GM12878 (cell line): ENCODE data around the gene AP3D1. TPM values are rescaled to one million over a fixed set of nuclear protein-coding genes. Genes with fewer than 3 reads are reported as not detected.

Experiments
- ATAC-seq: fragments of 200-7000 bp; cut with Tn5 transposase; 3 replicates; pipeline ENCODE4 v1.9.1; 2020; ENCODE audit warnings: mild to moderate bottlenecking, moderate library complexity
- BruUV-seq: library from RNA; stranded (reverse); fragments of 400-500 nt; replicated peaks from 2 replicates; lab custom pipeline; 2021; lab: Mats Ljungman, UMichigan
- CTCF ChIA-PET: fragments of 300-600 bp; sonication (Branson Sonifier 250); formaldehyde crosslinking; extraction: SDS; loops from one replicate; lab custom pipeline; 2021; ENCODE audit warnings: inconsistent platforms; lab: Yijun Ruan, JAX
- POLR2A ChIA-PET: fragments of 350-600 bp; formaldehyde crosslinking; extraction: SDS; loops from one replicate; lab custom pipeline; 2021; ENCODE audit warnings: inconsistent platforms; lab: Charles Lee
- RAD21 ChIA-PET: fragments of 300-600 bp; sonication (Branson Sonifier 250); formaldehyde crosslinking; loops from one replicate; lab custom pipeline; 2023; ENCODE audit warnings: antibody characterized with exemption; ENCODE audit not compliant: unreplicated experiment; lab: Charles Lee
- SMC1A ChIA-PET: fragments of 300-600 bp; sonication (Branson Sonifier 250); formaldehyde crosslinking; loops from one replicate; lab custom pipeline; 2023; ENCODE audit not compliant: unreplicated experiment, uncharacterized antibody; lab: Charles Lee
- DNase-seq: peaks from one replicate; pipeline ENCODE4 v3.0.0-alpha.2; 2011; ENCODE audit warnings: low read depth, low spot score
- FAIRE-seq: peaks from 3 replicates; lab custom pipeline; 2011; peaks lifted over from hg19 to GRCh38; lab: Jason Lieb, UNC
- H2AFZ ChIP-seq: 2 replicates; pipeline ENCODE4 v1.6.0; 2011; ENCODE audit warnings: low read depth, low read length, control low read depth; ENCODE audit not compliant: control insufficient read depth
- H3K27ac ChIP-seq: 2 replicates; pipeline ENCODE4 v1.5.1; 2011; ENCODE audit warnings: control low read depth; ENCODE audit not compliant: control insufficient read depth, insufficient read depth
- H3K27me3 ChIP-seq, 2 experiments: replicated peaks in 1 of 2; 2 replicates each; pipeline versions ENCODE4 v1.6.0 to v1.6.1; 2011; ENCODE audit warnings: low read length in 1 of 2; ENCODE audit not compliant: control insufficient read depth in 2 of 2, insufficient read depth in 2 of 2
- H3K36me3 ChIP-seq, 2 experiments: 2 replicates each; pipeline ENCODE4 v1.5.1; 2011; ENCODE audit warnings: low read length in 1 of 2; ENCODE audit not compliant: control insufficient read depth in 2 of 2, insufficient read depth in 2 of 2
- H3K4me1 ChIP-seq: 2 replicates; pipeline ENCODE4 v1.6.1; 2011; ENCODE audit warnings: mild to moderate bottlenecking, low read length, moderate library complexity, mixed read lengths; ENCODE audit not compliant: control insufficient read depth, insufficient read depth
- H3K4me2 ChIP-seq: 2 replicates; pipeline ENCODE4 v1.6.0; 2011; ENCODE audit warnings: control low read depth; ENCODE audit not compliant: control insufficient read depth, insufficient read depth
- H3K4me3 ChIP-seq: fragments of 200-600 bp; sonication (generic); 2 replicates; pipeline ENCODE4 v1.5.1; 2016
- H3K79me2 ChIP-seq: 2 replicates; pipeline ENCODE4 v1.6.0; 2011; ENCODE audit warnings: low read length; ENCODE audit not compliant: control insufficient read depth, insufficient read depth
- H3K9ac ChIP-seq: 2 replicates; pipeline ENCODE4 v1.8.0; 2011; ENCODE audit warnings: low read length, control low read depth, mixed read lengths; ENCODE audit not compliant: control insufficient read depth, insufficient read depth
- H3K9me3 ChIP-seq: replicated peaks from 3 replicates; pipeline ENCODE4 v1.5.1; 2011; ENCODE audit warnings: mild to moderate bottlenecking, low read length; ENCODE audit not compliant: control insufficient read depth, insufficient read depth
- H4K20me1 ChIP-seq: 2 replicates; pipeline ENCODE4 v1.6.0; 2011; ENCODE audit not compliant: control insufficient read depth, insufficient read depth
- EED ChIP-seq: sonication (generic); IDR thresholded peaks from 2 replicates; pipeline ENCODE4 v1.6.1; 2016; ENCODE audit warnings: antibody characterized with exemption, low read depth
- MTA2 ChIP-seq: fragments of 450-650 bp; IDR thresholded peaks from 2 replicates; pipeline ENCODE4 v1.6.1; 2016; ENCODE audit warnings: low read depth, mild to moderate bottlenecking, moderate library complexity
- PAX5 ChIP-seq: IDR thresholded peaks from 2 replicates; pipeline ENCODE4 v1.6.1; 2011; ENCODE audit warnings: low read depth, low read length, borderline replicate concordance
- PBX3 ChIP-seq: IDR thresholded peaks from 2 replicates; pipeline ENCODE4 v1.6.1; 2011; ENCODE audit warnings: mild to moderate bottlenecking, low read depth, low read length, moderate library complexity; ENCODE audit not compliant: insufficient replicate concordance
- POLR2A ChIP-seq: IDR thresholded peaks from 2 replicates; pipeline ENCODE4 v1.6.1; 2011; ENCODE audit warnings: low read depth, mild to moderate bottlenecking, low read length
- SREBF2 ChIP-seq: IDR thresholded peaks from 2 replicates; pipeline ENCODE4 v1.6.1; 2012; ENCODE audit warnings: mild to moderate bottlenecking, low read length
- ZNF592 ChIP-seq: fragments of 450-650 bp; IDR thresholded peaks from 2 replicates; pipeline ENCODE4 v1.6.1; 2017; ENCODE audit warnings: mild to moderate bottlenecking, moderate library complexity
- WGBS: methylation state at CpG from one replicate; pipeline ENCODE4 v1.1.6; 2016; ENCODE audit warnings: low lambda C conversion rate; ENCODE audit not compliant: insufficient replicate concordance, insufficient coverage; ENCODE audit errors: missing lambda C conversion rate; 5-methylcytosine and 5-hydroxymethylcytosine counted together
- in situ Hi-C: fragments of 300-500 bp; cut with MboI; formaldehyde crosslinking; loops from 9 replicates; pipeline ENCODE4 v1.14.3; 2018; ENCODE audit warnings: mixed read lengths
- intact Hi-C: fragments of 100-400 bp; cut with micrococcal nuclease; formaldehyde crosslinking; loops from one replicate; pipeline ENCODE4 v1.14.2; 2022; ENCODE audit not compliant: unreplicated experiment
- polyA plus RNA-seq, 11 experiments: library from polyadenylated mRNA; depleted of rRNA in 4 of 11; unstranded in 6 of 11; stranded (reverse) in 5 of 11; fragments of >200 nt; fragmentation: Nextera tagmentation in 4 of 11; fragmentation: Illumina TruSeq in 1 of 11; extraction: Ambion mirVana in 4 of 11; extraction: Trizol in 1 of 11; gene quantifications; 1 replicate in 1 of 11; 2 replicates in 10 of 11; pipeline versions ENCODE4 v1.2.1 to v1.2.3, GENCODE V29; 2011 to 2016; ENCODE audit warnings: inconsistent platforms in 2 of 11, missing spikeins in 2 of 11, low read depth in 1 of 11
- total RNA-seq, 4 experiments: library from RNA; depleted of rRNA in 3 of 4; stranded (reverse); fragments of >200 nt in 3 of 4; fragmentation: Illumina TruSeq in 1 of 4; extraction: Trizol in 1 of 4; gene quantifications; 2 replicates each; pipeline versions ENCODE4 v1.2.1 to v1.2.3, GENCODE V29; 2013 to 2021

AP3D1 gene
- total and polyA plus RNA-seq, 10 of the 15 experiments (the other 5 are each of a cell fraction or from before 2014, with no cell fraction given): 1.5 to 108 (median 59.1) TPM

DNA sequence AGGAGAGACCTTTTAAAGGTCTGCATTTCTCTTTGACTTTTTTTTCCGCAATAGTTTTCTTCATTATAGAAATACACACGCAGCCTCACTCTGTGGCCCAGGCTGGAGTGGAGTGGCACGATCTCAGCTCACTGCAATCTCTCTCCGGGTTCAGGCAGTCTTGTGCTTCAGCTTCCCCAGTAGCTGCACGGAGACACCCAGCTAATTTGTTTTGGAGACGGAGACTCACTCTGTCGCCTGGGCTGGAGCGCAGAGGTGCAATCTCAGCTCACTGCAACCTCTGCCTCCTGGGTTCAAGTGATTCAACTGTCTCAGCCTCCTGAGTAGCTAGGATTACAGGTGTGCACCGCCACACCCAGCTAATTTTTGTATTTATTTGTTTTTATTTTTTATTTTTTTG is 88.6 kb downstream of the AP3D1 start:
- ChIA-PET POLR2A (interaction anchor here (0.6 to 3.1 kb wide), 6 partner anchors 10 to 130 kb away, joined by 3 to 10 read pairs (median 4); no protein-coding TSS in a partner anchor), SMC1A (interaction anchor here (1.2 to 3.3 kb wide), 5 partner anchors 8 to 43 kb away, joined by 3 to 12 read pairs (median 5); no protein-coding TSS in a partner anchor), RAD21 (interaction anchor here (0.6 to 1.5 kb wide), 2 partner anchors 11 to 20 kb away, joined by 3 to 4 read pairs; no protein-coding TSS in a partner anchor), CTCF (interaction anchor here (1.2 to 2.1 kb wide), 3 partner anchors 11 to 16 kb away, joined by 3 to 5 read pairs (median 5); no protein-coding TSS in a partner anchor)
- Histone ChIP-seq H3K4me3 (peak overlapping the region; percentile 94; the same call in 1 of the 2 replicates), H3K79me2 (peaks cover 14% of the 10 kb centered on the region), H4K20me1 (no peaks in the 10 kb centered on the region), H3K4me2 (0 out of 2 replicates have a peak overlapping the region, but pooled peaks have one; percentile 11), H2AFZ (no peak overlapping the region), H3K9me3 (no peaks in the 10 kb centered on the region), H3K9ac (no peak overlapping the region), H3K27ac (no peak overlapping the region), H3K27me3 (no peaks in the 10 kb centered on the region), H3K36me3 (no peaks in the 10 kb centered on the region)
- BruUV-seq: no TSS peak
- ATAC-seq (no peak), FAIRE-seq (no peak)
- in situ Hi-C loops: no loop called here
- intact Hi-C loops: loop anchor here (5.0 kb wide), 1 partner anchor 45 kb away; the partner anchor contains the start of gene BTBD2
- TF ChIP-seq POLR2A (no peak), MTA2 (no peak), ZNF592 (no peak), PBX3 (no peak), SREBF2 (no peak), EED (no peak), PAX5 (no peak)
- TF ChIP-seq, all 136 proteins: peak for 0
- peaks cover 17% of the 10 kb centered on the region for H3K4me1 ChIP-seq
- WGBS: 91% methylated on average over 9 of the region's 9 CpGs
- no peak for DNase-seq
